ENCODE measurements around the gene DGCR8.

DNA sequence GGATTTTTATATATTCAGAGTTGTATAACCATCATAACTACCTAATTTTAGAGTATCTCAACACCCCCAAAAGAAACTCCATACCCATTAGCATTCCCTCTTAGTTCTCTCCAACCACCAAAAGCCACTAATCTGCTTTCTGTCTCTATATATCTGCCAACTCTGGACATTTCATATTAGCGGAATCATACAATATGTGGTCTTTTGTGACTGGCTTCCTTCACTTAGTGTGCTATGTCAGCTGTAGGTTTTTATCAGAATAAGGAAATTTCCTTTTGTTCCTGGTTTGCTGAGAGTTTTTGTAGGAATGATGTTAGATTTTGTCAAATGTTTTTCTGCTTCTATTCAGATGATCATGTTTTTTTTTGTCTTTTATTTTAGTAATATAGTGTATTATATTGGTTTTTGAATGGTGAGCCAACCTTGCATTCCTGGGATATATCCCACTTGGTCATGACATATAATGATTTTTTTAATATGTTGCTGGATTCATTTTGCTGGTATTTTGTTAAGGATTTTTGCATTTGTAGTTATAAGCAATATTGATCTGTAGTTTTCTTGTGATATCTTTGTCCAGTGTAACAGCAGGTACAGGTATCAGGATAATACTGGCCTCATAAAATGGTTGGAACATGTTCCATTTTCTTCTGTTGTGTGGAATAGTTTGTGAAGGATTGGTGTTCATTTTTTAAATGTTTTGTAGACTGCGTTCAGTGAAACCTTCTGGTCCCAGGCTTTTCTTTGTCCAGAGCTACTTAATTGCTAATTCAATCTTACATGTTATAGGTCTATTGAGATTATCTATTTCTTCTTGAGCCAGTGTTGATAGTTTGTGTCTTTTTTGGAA is 16.8 kb downstream of the DGCR8 start:
- TF ChIP-seq PATZ1 (CRISPR knock-in tag; IDR thresholded peaks at IDR 0.05; ENCODE audit: borderline replicate concordance) (no peak), CREB5 (CRISPR knock-in tag; IDR thresholded peaks at IDR 0.05; ENCODE audit: low read depth) (no peak), ZNF565 (CRISPR knock-in tag; conservative IDR thresholded peaks at IDR 0.05; ENCODE audit: low read depth) (no peak), CSDC2 (CRISPR knock-in tag; IDR thresholded peaks at IDR 0.05) (no peak), TCF4 (CRISPR knock-in tag; IDR thresholded peaks at IDR 0.05; ENCODE audit: borderline replicate concordance) (no peak), GLIS3 (CRISPR knock-in tag; IDR thresholded peaks at IDR 0.05) (no peak), ARNTL (CRISPR knock-in tag; IDR thresholded peaks at IDR 0.05; ENCODE audit: borderline replicate concordance, low read depth) (no peak), ZNF8 (CRISPR knock-in tag; IDR thresholded peaks at IDR 0.05) (no peak), ZNF70 (CRISPR knock-in tag; IDR thresholded peaks at IDR 0.05) (no peak)
- TF ChIP-seq, protein P1, sequence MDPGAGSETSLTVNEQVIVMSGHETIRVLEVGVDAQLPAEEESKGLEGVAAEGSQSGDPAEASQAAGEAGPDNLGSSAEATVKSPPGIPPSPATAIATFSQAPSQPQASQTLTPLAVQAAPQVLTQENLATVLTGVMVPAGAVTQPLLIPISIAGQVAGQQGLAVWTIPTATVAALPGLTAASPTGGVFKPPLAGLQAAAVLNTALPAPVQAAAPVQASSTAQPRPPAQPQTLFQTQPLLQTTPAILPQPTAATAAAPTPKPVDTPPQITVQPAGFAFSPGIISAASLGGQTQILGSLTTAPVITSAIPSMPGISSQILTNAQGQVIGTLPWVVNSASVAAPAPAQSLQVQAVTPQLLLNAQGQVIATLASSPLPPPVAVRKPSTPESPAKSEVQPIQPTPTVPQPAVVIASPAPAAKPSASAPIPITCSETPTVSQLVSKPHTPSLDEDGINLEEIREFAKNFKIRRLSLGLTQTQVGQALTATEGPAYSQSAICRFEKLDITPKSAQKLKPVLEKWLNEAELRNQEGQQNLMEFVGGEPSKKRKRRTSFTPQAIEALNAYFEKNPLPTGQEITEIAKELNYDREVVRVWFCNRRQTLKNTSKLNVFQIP (CRISPR knock-in tag; IDR thresholded peaks at IDR 0.05; ENCODE audit: borderline replicate concordance, low read depth) = no peak
- TF ChIP-seq, protein P2, sequence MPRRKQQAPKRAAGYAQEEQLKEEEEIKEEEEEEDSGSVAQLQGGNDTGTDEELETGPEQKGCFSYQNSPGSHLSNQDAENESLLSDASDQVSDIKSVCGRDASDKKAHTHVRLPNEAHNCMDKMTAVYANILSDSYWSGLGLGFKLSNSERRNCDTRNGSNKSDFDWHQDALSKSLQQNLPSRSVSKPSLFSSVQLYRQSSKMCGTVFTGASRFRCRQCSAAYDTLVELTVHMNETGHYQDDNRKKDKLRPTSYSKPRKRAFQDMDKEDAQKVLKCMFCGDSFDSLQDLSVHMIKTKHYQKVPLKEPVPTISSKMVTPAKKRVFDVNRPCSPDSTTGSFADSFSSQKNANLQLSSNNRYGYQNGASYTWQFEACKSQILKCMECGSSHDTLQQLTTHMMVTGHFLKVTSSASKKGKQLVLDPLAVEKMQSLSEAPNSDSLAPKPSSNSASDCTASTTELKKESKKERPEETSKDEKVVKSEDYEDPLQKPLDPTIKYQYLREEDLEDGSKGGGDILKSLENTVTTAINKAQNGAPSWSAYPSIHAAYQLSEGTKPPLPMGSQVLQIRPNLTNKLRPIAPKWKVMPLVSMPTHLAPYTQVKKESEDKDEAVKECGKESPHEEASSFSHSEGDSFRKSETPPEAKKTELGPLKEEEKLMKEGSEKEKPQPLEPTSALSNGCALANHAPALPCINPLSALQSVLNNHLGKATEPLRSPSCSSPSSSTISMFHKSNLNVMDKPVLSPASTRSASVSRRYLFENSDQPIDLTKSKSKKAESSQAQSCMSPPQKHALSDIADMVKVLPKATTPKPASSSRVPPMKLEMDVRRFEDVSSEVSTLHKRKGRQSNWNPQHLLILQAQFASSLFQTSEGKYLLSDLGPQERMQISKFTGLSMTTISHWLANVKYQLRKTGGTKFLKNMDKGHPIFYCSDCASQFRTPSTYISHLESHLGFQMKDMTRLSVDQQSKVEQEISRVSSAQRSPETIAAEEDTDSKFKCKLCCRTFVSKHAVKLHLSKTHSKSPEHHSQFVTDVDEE (CRISPR knock-in tag; IDR thresholded peaks at IDR 0.05) = no peak

All from SK-N-SH treated with all-trans-retinoic acid at 6 μM for 48 hours (cell line).